GM21390 (cell line): ENCODE data around the gene TRIP10.
A peak's percentile ranks its signal among the peaks of the same experiment; 100 is the strongest.
"Not testable (repeated sequence)": the region's sequence is repeated elsewhere in the genome, so short reads cannot be mapped to it uniquely, and the experiment has no call there.

Experiments used
- ATAC-seq: cut with Tn5 transposase; IDR thresholded peaks from one replicate; pipeline ENCODE4 v1.9.1; 2021; ENCODE audit not compliant: unreplicated experiment

TRIP10 gene

DNA sequence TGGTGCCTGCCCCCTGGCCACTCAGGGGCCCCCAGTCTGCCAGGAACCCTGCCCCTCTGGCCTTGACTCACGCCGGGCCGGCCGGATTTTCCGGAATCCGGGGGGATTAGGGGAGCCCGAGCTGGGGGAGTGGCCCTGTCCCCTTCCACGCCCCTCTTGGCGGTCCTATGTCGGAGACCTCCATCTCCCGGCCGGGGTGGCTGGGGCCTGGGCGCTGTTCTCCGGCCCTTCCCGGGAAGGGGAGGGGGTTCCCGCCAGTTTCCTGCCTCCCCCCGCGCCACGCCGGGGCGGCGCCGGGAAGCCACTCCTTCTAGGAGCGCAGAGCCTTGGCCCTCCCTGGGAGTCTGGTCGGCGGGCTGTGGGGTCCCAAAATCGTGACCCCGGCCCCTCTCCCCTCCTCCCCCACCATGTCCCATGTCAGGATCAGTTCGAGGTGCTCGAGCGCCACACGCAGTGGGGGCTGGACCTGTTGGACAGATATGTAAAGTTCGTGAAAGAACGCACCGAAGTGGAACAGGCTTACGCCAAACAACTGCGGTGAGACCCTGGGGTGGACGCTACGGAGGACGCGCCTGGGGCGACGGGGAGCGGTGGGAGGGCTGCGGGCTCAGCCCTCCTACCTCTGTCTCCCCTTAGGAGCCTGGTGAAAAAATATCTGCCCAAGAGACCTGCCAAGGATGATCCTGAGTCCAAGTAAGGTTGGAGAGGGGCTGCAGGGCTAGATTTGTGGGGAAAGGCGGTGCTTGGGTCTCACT lies 1.3 kb downstream of the TRIP10 start:
- ATAC-seq, result no peak

DNA sequence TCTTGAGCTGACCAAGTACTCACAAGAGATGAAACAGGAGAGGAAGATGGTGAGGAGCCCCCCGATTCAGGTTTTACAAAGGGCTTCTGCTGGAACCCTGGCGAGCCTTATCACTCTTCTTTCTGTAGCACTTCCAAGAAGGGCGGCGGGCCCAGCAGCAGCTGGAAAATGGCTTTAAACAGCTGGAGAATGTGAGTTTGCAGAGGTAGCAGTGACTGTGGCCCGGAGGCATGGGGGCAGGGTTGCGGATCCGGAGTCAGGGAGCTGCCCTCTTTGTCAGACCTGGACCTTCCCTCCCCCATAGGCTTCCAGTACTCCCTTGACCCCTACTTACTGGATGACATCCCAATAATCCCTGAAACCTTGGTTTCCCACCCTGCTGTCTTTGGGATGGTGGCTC lies 3.6 kb downstream of the TRIP10 start:
- no peak for ATAC-seq

DNA sequence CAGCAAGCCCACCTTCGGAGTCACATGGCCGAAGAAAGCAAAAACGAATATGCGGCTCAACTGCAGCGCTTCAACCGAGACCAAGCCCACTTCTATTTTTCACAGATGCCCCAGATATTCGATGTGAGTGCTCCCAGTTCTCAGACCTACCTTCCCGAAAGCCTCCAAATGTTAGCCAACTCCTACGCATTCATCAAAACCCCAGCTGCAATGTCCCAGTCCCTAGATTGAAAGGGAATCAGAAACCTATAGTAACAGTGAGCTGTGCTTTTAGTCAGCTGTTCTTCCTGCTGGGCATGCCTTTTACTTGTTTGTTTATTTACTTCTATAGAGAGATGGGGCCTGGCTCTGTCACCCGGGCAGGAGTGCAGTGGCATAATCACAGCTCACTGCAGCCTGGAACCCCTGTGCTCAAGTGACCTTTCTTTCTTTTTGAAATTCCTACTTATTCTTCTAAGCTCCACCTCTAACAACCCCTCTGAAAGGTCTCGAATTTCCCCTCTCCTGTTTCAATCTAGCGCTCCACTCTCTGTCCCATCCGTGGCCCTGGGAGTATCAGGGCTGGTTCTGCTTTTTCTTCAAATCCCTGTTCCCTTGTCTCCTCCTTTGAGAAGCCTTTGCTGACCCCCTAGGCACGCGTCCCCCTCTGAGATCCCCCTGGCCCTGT lies 4.4 kb downstream of the TRIP10 start:
- ATAC-seq, result no peak

- ATAC-seq, result no peak
Observed at GRCh38 chr19:6744381-6745301, 5.2 kb downstream of the TRIP10 start.

DNA sequence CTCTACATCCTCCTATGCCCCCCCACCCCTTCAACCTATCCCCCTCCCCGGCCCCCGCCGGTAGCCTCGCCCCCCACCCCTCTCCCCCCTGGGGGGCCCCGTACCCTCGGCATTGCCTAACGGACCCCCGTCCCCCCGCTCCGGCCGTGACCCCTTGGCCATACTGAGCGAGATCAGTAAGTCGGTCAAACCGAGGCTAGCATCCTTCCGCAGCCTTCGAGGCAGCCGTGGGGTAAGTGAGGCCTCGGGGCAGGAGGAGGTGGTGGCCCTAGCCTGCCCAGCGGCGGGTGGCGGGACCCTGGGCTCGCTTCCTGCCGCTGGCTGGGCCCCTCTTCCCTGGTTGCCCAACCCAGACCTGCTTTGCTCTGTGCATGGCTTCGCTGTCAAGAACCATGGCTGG lies 6.5 kb downstream of the TRIP10 start:
- no peak for ATAC-seq

- not testable (repeated sequence) for ATAC-seq
Observed at GRCh38 chr19:6748543-6748942, 9.1 kb downstream of the TRIP10 start.

DNA sequence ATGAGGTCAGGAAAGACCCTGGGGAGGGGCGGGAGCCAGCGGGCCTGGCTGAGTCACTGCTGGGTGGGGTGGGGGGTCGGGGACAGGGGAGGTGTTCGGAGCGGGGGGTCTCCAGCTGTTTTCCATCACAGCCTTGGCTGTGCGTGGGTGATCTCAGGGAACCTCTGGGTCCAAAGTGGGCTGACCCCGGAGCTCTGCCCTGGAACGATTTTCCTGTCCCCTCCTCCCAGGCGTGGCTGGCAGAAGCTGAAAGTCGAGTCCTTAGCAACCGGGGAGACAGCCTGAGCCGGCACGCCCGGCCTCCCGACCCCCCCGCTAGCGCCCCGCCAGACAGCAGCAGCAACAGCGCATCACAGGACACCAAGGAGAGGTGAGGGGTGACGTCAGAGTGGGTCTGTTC lies 10.6 kb downstream of the TRIP10 start:
- no peak for ATAC-seq

- no peak for ATAC-seq
Observed at GRCh38 chr19:6751189-6751588, 11.7 kb downstream of the TRIP10 start.

DNA sequence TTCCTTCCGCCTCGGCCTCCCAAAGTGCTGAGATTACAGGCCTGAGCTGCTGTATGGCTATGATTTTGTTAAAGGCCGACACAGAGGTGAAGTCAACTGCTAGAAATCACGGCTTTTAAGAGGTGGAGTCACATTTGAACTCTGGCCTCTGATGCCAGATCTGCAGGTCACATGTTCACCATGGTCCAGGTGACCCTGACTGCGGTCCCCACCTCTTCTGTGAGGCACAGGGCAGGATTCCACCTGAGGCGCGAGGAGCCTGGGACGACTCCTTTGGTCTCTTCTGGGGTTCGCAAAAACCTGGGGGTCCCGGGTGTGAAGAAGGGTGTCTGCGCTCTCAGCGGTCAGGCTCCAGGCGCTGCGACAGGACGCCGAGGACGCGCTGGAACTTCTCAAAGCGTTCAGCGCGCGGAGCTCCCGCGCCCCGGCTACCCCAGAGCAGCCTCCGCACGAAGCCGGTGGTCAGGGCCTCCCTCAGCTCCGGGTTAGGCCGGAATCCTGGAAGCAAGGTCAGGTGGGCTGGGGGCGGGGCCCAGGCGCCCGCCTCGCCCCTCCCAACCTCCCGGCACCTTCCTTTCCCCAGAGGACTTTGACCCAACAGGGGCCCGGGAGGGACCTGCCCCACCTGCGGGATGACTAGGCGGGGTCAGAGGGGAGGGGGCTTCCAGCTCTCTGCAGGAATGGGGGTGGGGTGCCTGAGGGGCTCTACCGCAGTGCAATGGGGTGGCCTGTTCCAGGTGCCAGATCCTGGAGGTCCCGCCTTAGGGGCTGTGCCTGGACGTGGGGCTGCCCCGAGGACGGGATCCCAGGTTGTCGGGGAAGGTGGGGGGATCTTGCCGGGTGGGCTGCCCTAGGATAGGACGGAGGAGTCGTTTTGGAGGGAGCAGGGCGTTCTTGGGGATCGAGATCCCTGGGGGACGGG lies 13.0 kb downstream of the TRIP10 start:
- no peak for ATAC-seq

- ATAC-seq, result peak; percentile 76
Observed at GRCh38 chr19:6753178-6754031, 13.9 kb downstream of the TRIP10 start.

DNA sequence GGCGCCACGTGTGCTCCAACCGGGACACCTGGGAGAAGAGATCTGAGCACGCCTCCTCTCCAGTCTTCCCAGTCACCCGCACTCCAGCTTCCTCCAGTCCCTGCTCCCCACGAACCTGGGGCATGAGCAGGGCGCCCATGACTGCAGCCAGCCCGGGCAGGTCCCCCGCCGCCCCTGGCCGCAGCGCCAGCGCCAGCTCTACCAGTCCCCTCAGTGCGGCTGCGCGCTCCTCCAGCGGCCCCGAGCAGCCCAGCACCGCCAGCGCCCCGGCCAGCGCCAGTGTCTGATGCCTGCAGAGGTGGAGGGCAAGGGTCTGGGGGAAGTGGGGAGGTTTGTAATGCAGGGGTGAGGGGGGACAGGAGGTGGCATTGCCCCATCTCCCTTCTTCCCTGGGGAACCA lies 14.7 kb downstream of the TRIP10 start:
- ATAC-seq, result no peak

GRCh38 chr19:6754653-6755463 lies 15.4 kb downstream of the TRIP10 start:
- ATAC-seq, result no peak

- ATAC-seq, result no peak
Observed at GRCh38 chr19:6760606-6761005, 21.1 kb downstream of the TRIP10 start.

- no peak for ATAC-seq
Observed at GRCh38 chr19:6761053-6761676, 21.7 kb downstream of the TRIP10 start.

- ATAC-seq, result not testable (repeated sequence)
Observed at GRCh38 chr19:6762253-6762797, 22.8 kb downstream of the TRIP10 start.

- no peak for ATAC-seq
Observed at GRCh38 chr19:6765738-6766356, 26.4 kb downstream of the TRIP10 start.

GRCh38 chr19:6766357-6767080 lies 27.0 kb downstream of the TRIP10 start:
- ATAC-seq, result no peak
